BJ (cell line): ENCODE data around the gene LRRC45. TPM values are rescaled to one million over a fixed set of nuclear protein-coding genes. Genes with fewer than 3 reads are reported as not detected.

Experiments used
- CTCF ChIA-PET: fragments of 350-600 bp; formaldehyde crosslinking; extraction: SDS; loops from one replicate; lab custom pipeline; 2021; ENCODE audit warnings: antibody characterized with exemption, inconsistent platforms; lab: Yijun Ruan, JAX
- POLR2A ChIA-PET: fragments of 300-600 bp; sonication (Branson Sonifier 250); formaldehyde crosslinking; extraction: SDS; loops from one replicate; lab custom pipeline; 2021; ENCODE audit warnings: antibody characterized with exemption; lab: Charles Lee
- DNase-seq: peaks from one replicate; pipeline ENCODE4 v3.0.0-alpha.2; 2011; ENCODE audit warnings: low read depth
- H3K27me3 ChIP-seq: 2 replicates; pipeline ENCODE4 v1.6.0; 2011; ENCODE audit warnings: low read length; ENCODE audit not compliant: control insufficient read depth, insufficient read depth
- H3K36me3 ChIP-seq: 2 replicates; pipeline ENCODE4 v1.5.1; 2011; ENCODE audit warnings: low read length; ENCODE audit not compliant: control insufficient read depth, insufficient read depth
- H3K4me3 ChIP-seq: 2 replicates; pipeline ENCODE4 v1.5.1; 2011; ENCODE audit warnings: low read depth, mild to moderate bottlenecking, control low read depth, low read length
- CTCF ChIP-seq: IDR thresholded peaks from 2 replicates; pipeline ENCODE4 v1.5.1; 2011; ENCODE audit warnings: low read depth, mild to moderate bottlenecking, control low read depth, inconsistent platforms, low read length, moderate library complexity; ENCODE audit not compliant: insufficient read depth
- polyA plus RNA-seq: library from polyadenylated mRNA; depleted of rRNA; stranded (reverse); fragments of >200 nt; gene quantifications from 2 replicates; pipeline ENCODE4 v1.2.3, GENCODE V29; 2011

The LRRC45 gene
- polyA plus RNA-seq, 1 experiment = 6.0 TPM

GRCh38 chr17:82018152-82018988 lies 4.7 kb upstream of the LRRC45 start:
- no peak for DNase-seq
- Histone ChIP-seq H3K4me3 (no peak overlapping the region), H3K36me3 (peaks cover 14% of the 10 kb centered on the region), H3K27me3 (no peaks in the 10 kb centered on the region)
- no peak for TF ChIP-seq CTCF
- CTCF ChIA-PET = interaction anchor here (0.6 to 11.6 kb wide), 8 partner anchors 12 to 136 kb away, joined by 3 to 218 read pairs (median 16); partner anchors contain the start of genes NOTUM and RAC3
- POLR2A ChIA-PET = no interaction called here

GRCh38 chr17:82018989-82019689 lies 4.0 kb upstream of the LRRC45 start:
- H3K36me3 ChIP-seq = peaks cover 14% of the 10 kb centered on the region
- ChIA-PET POLR2A (no interaction called here), CTCF (interaction anchor here (0.7 to 11.6 kb wide), 18 partner anchors 8 to 136 kb away, joined by 3 to 218 read pairs (median 4); partner anchors contain the start of genes ASPSCR1, DCXR, NOTUM and RAC3)
- H3K27me3 ChIP-seq = no peaks in the 10 kb centered on the region
- no peak overlapping the region for H3K4me3 ChIP-seq
- no peak for TF ChIP-seq CTCF
- no peak for DNase-seq

DNA sequence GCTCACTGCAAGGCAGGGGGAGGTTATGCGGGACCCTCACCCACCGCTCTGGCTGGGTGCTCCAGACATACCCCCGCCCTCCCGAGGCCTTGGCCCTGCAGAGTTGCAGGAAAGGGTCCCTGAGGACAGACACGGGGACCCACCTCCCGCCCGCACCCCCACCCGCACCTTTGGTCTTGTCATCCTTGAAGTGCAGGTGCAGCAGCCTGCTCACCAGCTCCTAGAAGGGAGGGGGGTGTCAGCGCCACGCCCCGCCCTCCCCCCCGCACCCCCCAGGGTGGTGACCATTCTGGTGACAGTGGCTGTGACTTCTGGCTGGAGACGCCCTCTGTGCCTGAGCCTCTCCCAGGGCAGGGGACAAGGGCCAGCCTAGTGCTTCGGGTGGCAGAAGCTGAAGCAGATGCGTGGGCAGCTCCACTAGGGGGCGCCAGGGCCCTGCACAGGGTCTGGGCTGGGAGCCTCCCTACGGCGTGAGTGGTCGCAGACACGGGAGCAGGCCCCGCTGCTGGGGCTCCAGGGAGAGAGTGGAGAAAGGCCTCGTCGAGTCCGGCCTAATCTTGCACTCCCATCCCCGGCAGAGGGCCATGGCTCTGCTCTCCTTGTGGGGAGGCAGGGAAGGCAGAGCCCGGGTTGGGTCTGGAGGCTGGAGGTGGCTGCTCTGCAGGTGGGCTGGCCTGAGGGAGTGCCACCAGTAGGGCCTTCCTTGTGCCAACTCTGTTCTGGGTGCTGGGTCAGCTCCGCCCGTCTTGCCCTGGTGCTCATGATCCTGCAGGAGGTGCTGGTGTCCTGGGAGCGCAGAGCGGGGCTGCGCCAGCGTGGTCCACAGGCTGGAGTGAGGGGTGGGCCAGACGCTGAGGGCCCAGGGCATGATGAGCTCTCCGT lies 3.2 kb upstream of the LRRC45 start:
- ChIA-PET POLR2A (no interaction called here), CTCF (interaction anchor here (0.5 to 11.6 kb wide), 22 partner anchors 9 to 448 kb away, joined by 3 to 218 read pairs (median 4); partner anchors contain the start of genes ASPSCR1, DCXR, NOTUM and RAC3)

GRCh38 chr17:82020572-82021106 lies 2.5 kb upstream of the LRRC45 start:
- ChIA-PET CTCF (interaction anchor here (0.5 to 11.6 kb wide), 23 partner anchors 9 to 449 kb away, joined by 3 to 218 read pairs (median 4); partner anchors contain the start of genes ASPSCR1, DCXR, MAFG and MYADML2), POLR2A (no interaction called here)
- Histone ChIP-seq H3K36me3 (peaks cover 10% of the 10 kb centered on the region; the same call in 1 of the 2 replicates), H3K27me3 (no peaks in the 10 kb centered on the region), H3K4me3 (no peak overlapping the region)
- no peak for TF ChIP-seq CTCF
- DNase-seq = no peak

More for the DNA sequence above, 3.2 kb upstream of the LRRC45 start:
- TF ChIP-seq CTCF = peak; percentile 80
- DNase-seq = no peak
- Histone ChIP-seq H3K27me3 (no peaks in the 10 kb centered on the region), H3K36me3 (peaks cover 14% of the 10 kb centered on the region), H3K4me3 (no peak overlapping the region)
